WERI-Rb-1 (cell line): ENCODE results near the gene BIN1.

ENCODE experiments used
- DNase-seq: peaks from one replicate; pipeline ENCODE4 v3.0.0-alpha.2; 2020
- H3K27ac ChIP-seq: fragments of 250-450 bp; sonication (Bioruptor Pico); 2 replicates; pipeline ENCODE4 v1.5.1; 2020; ENCODE audit warnings: mild to moderate bottlenecking, moderate library complexity
- H3K27me3 ChIP-seq: fragments of 250-450 bp; sonication (Bioruptor Pico); 2 replicates; pipeline ENCODE4 v1.5.1; 2021; ENCODE audit warnings: mild to moderate bottlenecking, low read depth, moderate library complexity; ENCODE audit not compliant: insufficient read depth, severe bottlenecking
- H3K36me3 ChIP-seq: fragments of 250-450 bp; sonication (Bioruptor Pico); 2 replicates; pipeline ENCODE4 v1.5.1; 2020; ENCODE audit warnings: mild to moderate bottlenecking, moderate library complexity
- H3K4me3 ChIP-seq: 2 replicates; pipeline ENCODE4 v1.5.1; 2011; ENCODE audit warnings: low read depth, mild to moderate bottlenecking, control low read depth, low read length
- H3K9me3 ChIP-seq: fragments of 250-450 bp; sonication (Bioruptor Pico); 2 replicates; pipeline ENCODE4 v1.5.1; 2021; ENCODE audit warnings: mild to moderate bottlenecking, moderate library complexity; ENCODE audit not compliant: severe bottlenecking
- TF ChIP-seq, protein P1 (sequence below): IDR thresholded peaks from 2 replicates; pipeline ENCODE4 v1.5.1; 2011; ENCODE audit warnings: low read depth, mild to moderate bottlenecking, control low read depth, inconsistent platforms, low read length

BIN1 gene

GRCh38 chr2:127101756-127102477 is 5.0 kb downstream of the BIN1 start:
- DNase-seq, result peak; percentile 85
- TF ChIP-seq, protein P1, sequence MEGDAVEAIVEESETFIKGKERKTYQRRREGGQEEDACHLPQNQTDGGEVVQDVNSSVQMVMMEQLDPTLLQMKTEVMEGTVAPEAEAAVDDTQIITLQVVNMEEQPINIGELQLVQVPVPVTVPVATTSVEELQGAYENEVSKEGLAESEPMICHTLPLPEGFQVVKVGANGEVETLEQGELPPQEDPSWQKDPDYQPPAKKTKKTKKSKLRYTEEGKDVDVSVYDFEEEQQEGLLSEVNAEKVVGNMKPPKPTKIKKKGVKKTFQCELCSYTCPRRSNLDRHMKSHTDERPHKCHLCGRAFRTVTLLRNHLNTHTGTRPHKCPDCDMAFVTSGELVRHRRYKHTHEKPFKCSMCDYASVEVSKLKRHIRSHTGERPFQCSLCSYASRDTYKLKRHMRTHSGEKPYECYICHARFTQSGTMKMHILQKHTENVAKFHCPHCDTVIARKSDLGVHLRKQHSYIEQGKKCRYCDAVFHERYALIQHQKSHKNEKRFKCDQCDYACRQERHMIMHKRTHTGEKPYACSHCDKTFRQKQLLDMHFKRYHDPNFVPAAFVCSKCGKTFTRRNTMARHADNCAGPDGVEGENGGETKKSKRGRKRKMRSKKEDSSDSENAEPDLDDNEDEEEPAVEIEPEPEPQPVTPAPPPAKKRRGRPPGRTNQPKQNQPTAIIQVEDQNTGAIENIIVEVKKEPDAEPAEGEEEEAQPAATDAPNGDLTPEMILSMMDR, result peak; percentile 16; the same call in 1 of the 2 replicates
- peak overlapping the region; percentile 96 for H3K27ac ChIP-seq
- H3K27me3 ChIP-seq, result no peaks in the 10 kb centered on the region
- H3K36me3 ChIP-seq, result peaks cover 40% of the 10 kb centered on the region
- H3K9me3 ChIP-seq, result no peaks in the 10 kb centered on the region
- H3K4me3 ChIP-seq, result no peak overlapping the region

- no peak overlapping the region for H3K4me3 ChIP-seq
- H3K9me3 ChIP-seq, result no peaks in the 10 kb centered on the region
- TF ChIP-seq, protein P1, result no peak
- peaks cover 38% of the 10 kb centered on the region for H3K36me3 ChIP-seq
- H3K27me3 ChIP-seq, result no peaks in the 10 kb centered on the region
- peak overlapping the region; percentile 40 for H3K27ac ChIP-seq
- no peak for DNase-seq
These were observed 5.8 kb downstream of the BIN1 start for GRCh38 chr2:127101048-127101611.

- H3K27ac ChIP-seq, result peak overlapping the region; percentile 40
- TF ChIP-seq, protein P1, result no peak
- H3K27me3 ChIP-seq, result no peaks in the 10 kb centered on the region
These were observed 6.5 kb downstream of the BIN1 start for GRCh38 chr2:127100251-127101047.

DNA sequence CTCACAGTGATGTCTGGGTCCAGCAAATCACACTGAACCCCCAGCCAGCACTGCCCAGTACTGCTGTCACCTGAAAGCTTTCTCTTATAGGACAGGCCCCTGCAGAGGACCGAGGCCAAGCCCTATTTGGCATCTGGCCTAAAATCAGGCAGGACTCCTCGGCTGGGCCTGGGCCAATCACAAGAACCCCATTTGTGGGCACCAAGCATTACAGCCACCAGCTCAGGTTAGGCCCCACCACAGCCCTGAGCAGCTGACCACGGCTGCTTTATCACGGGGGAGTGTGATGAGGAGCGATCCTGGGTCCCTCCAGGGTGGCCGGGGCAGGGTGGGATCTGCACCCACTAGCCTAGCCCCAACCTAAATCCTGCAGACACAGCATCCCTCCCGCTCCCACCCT is 8.2 kb downstream of the BIN1 start:
- no peak for DNase-seq
- Histone ChIP-seq H3K27ac (peak overlapping the region; percentile 77), H3K27me3 (no peaks in the 10 kb centered on the region), H3K4me3 (no peak overlapping the region), H3K36me3 (peaks cover 24% of the 10 kb centered on the region), H3K9me3 (no peaks in the 10 kb centered on the region)
- TF ChIP-seq, protein P1, result no peak

More at GRCh38 chr2:127100251-127101047, 6.5 kb downstream of the BIN1 start:
- Histone ChIP-seq H3K9me3 (no peaks in the 10 kb centered on the region), H3K4me3 (no peak overlapping the region), H3K36me3 (peaks cover 35% of the 10 kb centered on the region)
- DNase-seq, result no peak

DNA sequence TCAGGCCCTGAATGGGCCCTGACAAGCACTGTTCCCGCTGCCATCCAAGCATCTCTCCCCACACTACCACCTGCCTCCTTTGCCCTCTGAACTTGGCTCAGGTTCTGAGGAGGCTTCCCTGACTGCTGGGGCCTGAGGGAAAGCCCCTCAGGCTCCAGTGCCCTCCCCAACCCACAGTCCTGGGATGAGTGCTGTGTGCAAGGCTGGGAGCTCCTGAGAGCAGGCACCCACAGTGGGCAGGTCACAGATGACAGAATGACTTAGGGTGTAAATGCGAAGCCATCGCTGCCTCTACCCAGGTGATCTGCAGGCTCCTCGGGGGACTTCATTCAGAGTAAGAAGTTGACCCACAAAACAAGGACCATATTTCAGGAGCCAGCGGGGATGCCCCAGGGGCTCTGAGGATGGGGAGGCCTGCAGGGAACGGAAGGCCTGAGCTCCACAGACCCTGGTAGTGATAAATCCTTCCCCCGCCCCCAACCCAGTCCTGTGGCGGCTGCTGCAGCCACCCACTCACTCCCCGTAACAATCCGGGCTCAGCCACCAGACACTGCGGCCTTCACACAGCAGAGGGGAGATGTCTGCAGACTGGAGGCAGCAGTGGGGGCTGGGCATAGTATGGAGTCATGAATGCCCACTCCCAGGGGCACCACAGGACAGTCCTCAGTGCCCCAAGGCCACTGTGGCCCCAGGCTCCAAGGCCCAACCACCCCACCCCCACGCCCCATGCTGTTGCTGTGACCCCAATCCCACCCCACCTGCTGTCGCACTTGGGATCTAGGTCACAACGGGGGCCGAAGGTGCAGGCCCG is 8.9 kb downstream of the BIN1 start:
- peak; percentile 74 for DNase-seq
- Histone ChIP-seq H3K27ac (peak overlapping the region; percentile 77), H3K27me3 (no peaks in the 10 kb centered on the region), H3K9me3 (no peaks in the 10 kb centered on the region), H3K4me3 (no peak overlapping the region), H3K36me3 (peaks cover 24% of the 10 kb centered on the region)
- TF ChIP-seq, protein P1, result no peak
